Activated CD8-positive, alpha-beta T cell treated with anti-CD3 and anti-CD28 coated beads for 36 hours (primary cell): ENCODE data around the gene DPP4. TPM values are rescaled to one million over a fixed set of nuclear protein-coding genes. Genes with fewer than 3 reads are reported as not detected.

Source experiments
- ATAC-seq: fragments of 200-7000 bp; cut with Tn5 transposase; one replicate; pipeline ENCODE4 v1.10.0; 2021; ENCODE audit warnings: mild to moderate bottlenecking, moderate library complexity
- CTCF ChIA-PET: fragments of 350-600 bp; sonication (Branson Sonifier 250); formaldehyde crosslinking; loops from one replicate; lab custom pipeline; 2021; ENCODE audit warnings: antibody characterized with exemption; lab: Charles Lee
- POLR2A ChIA-PET: fragments of 350-600 bp; sonication (Branson Sonifier 250); formaldehyde crosslinking; loops from one replicate; lab custom pipeline; 2021; ENCODE audit warnings: antibody characterized with exemption; lab: Charles Lee
- DNase-seq: peaks from one replicate; pipeline ENCODE4 v3.0.0-alpha.2; 2020
- H3K27ac Mint-ChIP-seq: one replicate; pipeline ENCODE4 v1.8.0; 2021; ENCODE audit warnings: mild to moderate bottlenecking, mixed read lengths
- H3K27me3 Mint-ChIP-seq: one replicate; pipeline ENCODE4 v1.8.0; 2021; ENCODE audit warnings: mixed read lengths
- H3K36me3 Mint-ChIP-seq: one replicate; pipeline ENCODE4 v1.8.0; 2021; ENCODE audit warnings: low read depth, mixed read lengths
- H3K4me1 Mint-ChIP-seq: one replicate; pipeline ENCODE4 v1.8.0; 2021; ENCODE audit warnings: low read depth, mixed read lengths
- H3K4me3 Mint-ChIP-seq: one replicate; pipeline ENCODE4 v1.8.0; 2021; ENCODE audit warnings: mild to moderate bottlenecking, moderate library complexity, mixed read lengths
- H3K9me3 Mint-ChIP-seq: one replicate; pipeline ENCODE4 v1.8.0; 2021; ENCODE audit warnings: mixed read lengths
- intact Hi-C: fragments of 100-400 bp; cut with micrococcal nuclease; formaldehyde crosslinking; loops from one replicate; pipeline ENCODE4 v1.10.0; 2022
- total RNA-seq, 2 experiments: library from RNA; stranded (reverse); gene quantifications; one replicate each; pipeline ENCODE4 v1.2.3, GENCODE V29; 2021
- TF ChIP-seq, protein P1 (sequence below): fragments of 200-600 bp; IDR thresholded peaks from one replicate; pipeline ENCODE4 v1.8.0; 2022; ENCODE audit warnings: antibody characterized with exemption, mild to moderate bottlenecking

Gene DPP4
- total RNA-seq, 2 experiments from 2014 or later, result 25.9 to 26.4 TPM

DNA sequence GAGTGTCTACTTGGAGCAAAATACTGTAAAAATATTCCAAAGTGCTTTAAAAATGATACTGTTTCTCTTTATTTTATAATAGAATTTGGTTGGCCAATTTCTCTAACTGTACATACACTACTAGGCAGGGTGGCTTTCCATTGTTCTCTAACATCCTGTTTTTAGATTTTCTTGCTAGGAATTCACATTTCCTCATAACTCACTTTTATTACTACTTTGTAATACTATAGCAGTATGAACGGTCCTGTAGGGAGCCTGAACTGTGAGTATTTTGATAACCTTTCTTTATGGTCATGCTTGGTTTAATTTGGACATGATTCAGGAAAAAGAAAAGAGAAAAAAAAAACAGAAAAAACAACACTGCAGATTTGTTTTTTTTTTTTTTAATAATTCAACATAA lies 40.3 kb upstream of the DPP4 start:
- peaks cover 6% of the 10 kb centered on the region for H3K9me3 Mint-ChIP-seq
- TF ChIP-seq, protein P1, sequence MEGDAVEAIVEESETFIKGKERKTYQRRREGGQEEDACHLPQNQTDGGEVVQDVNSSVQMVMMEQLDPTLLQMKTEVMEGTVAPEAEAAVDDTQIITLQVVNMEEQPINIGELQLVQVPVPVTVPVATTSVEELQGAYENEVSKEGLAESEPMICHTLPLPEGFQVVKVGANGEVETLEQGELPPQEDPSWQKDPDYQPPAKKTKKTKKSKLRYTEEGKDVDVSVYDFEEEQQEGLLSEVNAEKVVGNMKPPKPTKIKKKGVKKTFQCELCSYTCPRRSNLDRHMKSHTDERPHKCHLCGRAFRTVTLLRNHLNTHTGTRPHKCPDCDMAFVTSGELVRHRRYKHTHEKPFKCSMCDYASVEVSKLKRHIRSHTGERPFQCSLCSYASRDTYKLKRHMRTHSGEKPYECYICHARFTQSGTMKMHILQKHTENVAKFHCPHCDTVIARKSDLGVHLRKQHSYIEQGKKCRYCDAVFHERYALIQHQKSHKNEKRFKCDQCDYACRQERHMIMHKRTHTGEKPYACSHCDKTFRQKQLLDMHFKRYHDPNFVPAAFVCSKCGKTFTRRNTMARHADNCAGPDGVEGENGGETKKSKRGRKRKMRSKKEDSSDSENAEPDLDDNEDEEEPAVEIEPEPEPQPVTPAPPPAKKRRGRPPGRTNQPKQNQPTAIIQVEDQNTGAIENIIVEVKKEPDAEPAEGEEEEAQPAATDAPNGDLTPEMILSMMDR, result no peak
- no peak overlapping the region for H3K4me3 Mint-ChIP-seq
- DNase-seq (no peak), ATAC-seq (no peak)
- no peaks in the 10 kb centered on the region for H3K36me3 Mint-ChIP-seq
- POLR2A ChIA-PET, result no interaction called here
- H3K27ac Mint-ChIP-seq, result no peak overlapping the region
- peaks cover 3% of the 10 kb centered on the region for H3K4me1 Mint-ChIP-seq
- CTCF ChIA-PET, result no interaction called here
- H3K27me3 Mint-ChIP-seq, result no peaks in the 10 kb centered on the region
- intact Hi-C loops, result no loop called here

GRCh38 chr2:162113776-162114168 lies 39.8 kb upstream of the DPP4 start:
- H3K36me3 Mint-ChIP-seq, result no peaks in the 10 kb centered on the region
- peaks cover 6% of the 10 kb centered on the region for H3K9me3 Mint-ChIP-seq
- no peak overlapping the region for H3K27ac Mint-ChIP-seq
- TF ChIP-seq, protein P1, result no peak
- H3K4me3 Mint-ChIP-seq, result no peak overlapping the region
- POLR2A ChIA-PET, result no interaction called here
- H3K4me1 Mint-ChIP-seq, result peaks cover 3% of the 10 kb centered on the region
- DNase-seq, result no peak
- intact Hi-C loops, result no loop called here
- no peaks in the 10 kb centered on the region for H3K27me3 Mint-ChIP-seq
- ATAC-seq, result no peak
- CTCF ChIA-PET, result no interaction called here

DNA sequence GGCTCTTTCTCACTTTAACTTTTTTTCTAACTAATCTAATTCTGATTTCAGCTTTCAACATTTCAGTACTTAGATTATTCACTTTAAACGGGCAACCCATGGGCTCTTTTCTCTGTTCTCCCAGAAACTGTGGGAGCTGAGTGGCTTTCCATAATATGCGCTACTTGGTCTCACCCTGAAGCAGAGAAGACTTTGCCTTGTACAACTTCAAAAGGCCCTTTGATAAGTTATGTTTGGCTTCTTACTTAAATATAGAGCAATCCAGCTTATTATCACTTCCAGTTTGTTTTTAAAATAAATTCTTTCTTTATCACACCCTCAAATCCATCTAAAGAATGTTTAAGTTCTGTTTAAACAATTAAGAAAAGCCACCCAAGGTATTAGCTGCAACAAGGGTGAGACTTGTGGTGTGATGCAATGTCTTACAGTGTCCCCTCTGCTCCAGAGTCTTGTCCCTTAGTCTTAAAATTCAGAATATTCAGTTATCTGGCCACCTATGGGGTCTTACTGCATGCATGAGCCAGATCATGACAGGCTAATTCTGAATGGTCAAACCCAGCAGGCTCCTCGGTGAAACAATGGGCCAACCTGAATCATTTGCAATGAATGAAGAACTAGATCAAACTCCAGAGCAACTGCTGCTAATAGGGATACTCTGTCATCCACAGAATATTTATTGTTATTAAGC lies 39.2 kb upstream of the DPP4 start:
- no peak for ATAC-seq
- CTCF ChIA-PET, result no interaction called here
- peaks cover 3% of the 10 kb centered on the region for H3K4me1 Mint-ChIP-seq

DNA sequence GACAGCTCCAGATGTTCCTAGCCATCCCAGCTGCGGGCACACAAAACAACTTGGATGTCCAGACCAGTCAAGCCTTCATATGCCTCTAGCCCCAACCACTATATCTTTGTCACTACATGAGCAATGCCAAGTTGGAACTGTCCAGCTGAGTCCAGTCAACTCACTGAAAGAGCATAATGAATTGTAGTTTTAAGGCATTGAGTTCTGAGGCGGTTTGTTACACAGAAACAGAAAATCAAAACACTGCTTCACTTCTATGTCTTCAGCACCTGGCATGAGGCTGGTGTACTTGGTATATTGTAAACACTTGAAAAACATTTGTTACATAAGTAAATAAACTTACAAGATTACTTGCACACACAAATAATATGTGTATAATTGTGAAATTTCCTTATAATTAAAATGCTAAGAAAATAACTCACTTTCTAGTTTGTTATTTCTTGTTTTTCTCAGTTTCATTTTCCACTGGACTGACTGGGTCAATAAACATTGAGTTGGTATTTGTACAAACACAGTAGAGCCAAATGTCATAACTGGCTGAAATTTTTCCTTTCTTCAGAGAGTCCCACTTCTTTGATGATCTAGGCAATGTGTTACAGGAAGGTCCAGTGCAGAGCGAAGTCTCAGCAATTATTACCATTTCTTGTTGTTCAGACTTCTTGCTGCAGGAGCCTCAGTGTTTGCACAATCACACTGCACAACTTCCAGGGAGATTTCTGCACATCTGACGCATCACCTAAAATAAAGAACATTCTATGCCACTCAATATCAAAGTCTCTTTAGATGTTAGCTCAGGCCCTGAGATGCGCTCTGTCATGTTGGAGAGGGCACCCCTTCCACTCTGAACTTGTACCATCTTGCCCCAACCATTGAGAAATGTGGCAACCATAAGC lies 38.2 kb upstream of the DPP4 start:
- no peaks in the 10 kb centered on the region for H3K36me3 Mint-ChIP-seq
- DNase-seq (no peak), ATAC-seq (no peak)
- intact Hi-C loops, result no loop called here
- H3K27ac Mint-ChIP-seq, result no peak overlapping the region
- H3K4me3 Mint-ChIP-seq, result no peak overlapping the region
- peaks cover 6% of the 10 kb centered on the region for H3K9me3 Mint-ChIP-seq
- CTCF ChIA-PET, result no interaction called here
- TF ChIP-seq, protein P1, result no peak
- POLR2A ChIA-PET, result interaction anchor here (1.0 kb wide), 1 partner anchor 19 kb away, joined by 3 read pairs; no protein-coding TSS in a partner anchor
- peaks cover 3% of the 10 kb centered on the region for H3K4me1 Mint-ChIP-seq
- H3K27me3 Mint-ChIP-seq, result no peaks in the 10 kb centered on the region

More for the DNA sequence above, 39.2 kb upstream of the DPP4 start:
- Mint-ChIP-seq H3K36me3 (no peaks in the 10 kb centered on the region), H3K4me3 (no peak overlapping the region), H3K9me3 (peaks cover 6% of the 10 kb centered on the region), H3K27me3 (no peaks in the 10 kb centered on the region), H3K27ac (no peak overlapping the region)
- TF ChIP-seq, protein P1, result no peak
- POLR2A ChIA-PET, result interaction anchor here (1.0 kb wide), 1 partner anchor 18 kb away, joined by 3 read pairs; no protein-coding TSS in a partner anchor
- intact Hi-C loops, result no loop called here
- no peak for DNase-seq
